GM23338 (cell line): ENCODE measurements around the gene PTCD2. TPM values are rescaled to one million over a fixed set of nuclear protein-coding genes. Genes with fewer than 3 reads are reported as not detected.

Source experiments
- ATAC-seq: fragments of 200-7000 bp; cut with Tn5 transposase; 3 replicates; pipeline ENCODE4 v1.9.1; 2020
- DNase-seq: peaks from one replicate; pipeline ENCODE4 v3.0.0-alpha.2; 2015; ENCODE audit warnings: low spot score
- H2AFZ ChIP-seq: fragments of 200-600 bp; sonication (generic); 2 replicates; pipeline ENCODE4 v1.8.0; 2016; ENCODE audit warnings: antibody characterized with exemption, mild to moderate bottlenecking, moderate library complexity
- H3F3A ChIP-seq: fragments of 200-600 bp; sonication (generic); replicated peaks from 2 replicates; pipeline ENCODE4 v1.8.0; 2017; ENCODE audit warnings: antibody characterized with exemption, mixed run types, low read depth
- H3K27ac ChIP-seq: fragments of 200-600 bp; sonication (generic); 2 replicates; pipeline ENCODE4 v1.6.1; 2016; ENCODE audit warnings: low read depth
- H3K27me3 ChIP-seq: fragments of 200-600 bp; sonication (generic); 2 replicates; pipeline ENCODE4 v1.8.0; 2016; ENCODE audit warnings: mild to moderate bottlenecking, mixed run types, moderate library complexity; ENCODE audit not compliant: insufficient read depth
- H3K36me3 ChIP-seq: fragments of 200-600 bp; sonication (generic); 2 replicates; pipeline ENCODE4 v1.8.0; 2016; ENCODE audit warnings: mild to moderate bottlenecking; ENCODE audit not compliant: insufficient read depth
- H3K4me1 ChIP-seq: fragments of 200-600 bp; sonication (generic); 2 replicates; pipeline ENCODE4 v1.8.0; 2016; ENCODE audit warnings: mild to moderate bottlenecking, moderate library complexity; ENCODE audit not compliant: insufficient read depth
- H3K4me2 ChIP-seq: fragments of 200-600 bp; sonication (generic); 2 replicates; pipeline ENCODE4 v1.7.1; 2017; ENCODE audit warnings: mixed run types
- H3K4me3 ChIP-seq: fragments of 200-600 bp; sonication (generic); 2 replicates; pipeline ENCODE4 v1.6.1; 2016; ENCODE audit warnings: mixed run types
- H3K79me2 ChIP-seq: fragments of 200-600 bp; sonication (generic); replicated peaks from 2 replicates; pipeline ENCODE4 v1.8.0; 2017; ENCODE audit warnings: mild to moderate bottlenecking; ENCODE audit not compliant: insufficient read depth
- H3K9me2 ChIP-seq: fragments of 200-600 bp; sonication (generic); 2 replicates; pipeline ENCODE4 v1.8.0; 2017; ENCODE audit not compliant: insufficient read depth
- H4K20me1 ChIP-seq: fragments of 200-600 bp; sonication (generic); replicated peaks from 2 replicates; pipeline ENCODE4 v1.8.0; 2017; ENCODE audit warnings: mild to moderate bottlenecking; ENCODE audit not compliant: insufficient read depth
- H3K27ac Mint-ChIP-seq: 2 replicates; pipeline ENCODE4 v1.8.0; 2020; ENCODE audit warnings: inconsistent platforms, mild to moderate bottlenecking, moderate library complexity, mixed read lengths
- H3K27me3 Mint-ChIP-seq: 3 replicates; pipeline ENCODE4 v1.8.0; 2022; ENCODE audit warnings: low read depth, mild to moderate bottlenecking, moderate library complexity, mixed read lengths, inconsistent platforms; ENCODE audit not compliant: insufficient read depth, poor library complexity
- H3K36me3 Mint-ChIP-seq: 3 replicates; pipeline ENCODE4 v1.8.0; 2021; ENCODE audit warnings: low read depth, mild to moderate bottlenecking, inconsistent platforms, moderate library complexity, mixed read lengths
- H3K4me1 Mint-ChIP-seq: 3 replicates; pipeline ENCODE4 v1.8.0; 2020; ENCODE audit warnings: mild to moderate bottlenecking, inconsistent platforms, mixed read lengths
- H3K4me3 Mint-ChIP-seq: 3 replicates; pipeline ENCODE4 v1.8.0; 2021; ENCODE audit warnings: moderate library complexity, mild to moderate bottlenecking, inconsistent platforms, mixed read lengths
- H3K9me3 Mint-ChIP-seq: 3 replicates; pipeline ENCODE4 v1.8.0; 2020; ENCODE audit warnings: moderate library complexity, mild to moderate bottlenecking, inconsistent platforms, mixed read lengths
- CREB1 ChIP-seq: fragments of 250-450 bp; sonication (Bioruptor Pico); IDR thresholded peaks from 2 replicates; pipeline ENCODE4 v1.5.0; 2020; ENCODE audit warnings: low read depth, mild to moderate bottlenecking, moderate library complexity
- EZH2 ChIP-seq: fragments of 200-600 bp; sonication (generic); IDR thresholded peaks from one replicate; pipeline ENCODE4 v1.8.0; 2017; ENCODE audit warnings: antibody characterized with exemption, mild to moderate bottlenecking, low read depth; ENCODE audit not compliant: unreplicated experiment
- EZH2phosphoT487 ChIP-seq: fragments of 200-600 bp; sonication (generic); IDR thresholded peaks from one replicate; pipeline ENCODE4 v1.8.1; 2018; ENCODE audit warnings: antibody characterized with exemption; ENCODE audit not compliant: unreplicated experiment
- JUNB ChIP-seq: IDR thresholded peaks from one replicate; pipeline ENCODE4 v1.6.1; 2016; ENCODE audit warnings: antibody characterized with exemption; ENCODE audit not compliant: unreplicated experiment
- NANOG ChIP-seq: IDR thresholded peaks from 2 replicates; pipeline ENCODE4 v1.6.1; 2016; ENCODE audit warnings: antibody characterized with exemption, borderline replicate concordance
- POLR2AphosphoS5 ChIP-seq: IDR thresholded peaks from 2 replicates; pipeline ENCODE4 v1.6.1; 2016; ENCODE audit warnings: antibody characterized with exemption, low read depth
- STAT1 ChIP-seq: IDR thresholded peaks from one replicate; pipeline ENCODE4 v1.6.1; 2016; ENCODE audit warnings: antibody characterized with exemption; ENCODE audit not compliant: unreplicated experiment
- ZNF114 ChIP-seq: fragments of 250-450 bp; sonication (Bioruptor Pico); IDR thresholded peaks from 2 replicates; pipeline ENCODE4 v1.5.0; 2020; ENCODE audit warnings: mild to moderate bottlenecking, moderate library complexity
- ZNF331 ChIP-seq: fragments of 250-450 bp; sonication (Bioruptor Pico); IDR thresholded peaks from 2 replicates; pipeline ENCODE4 v1.5.0; 2020; ENCODE audit warnings: low read depth, mild to moderate bottlenecking, moderate library complexity
- polyA plus RNA-seq: library from polyadenylated mRNA; unstranded; fragments of >200 nt; fragmentation: Nextera tagmentation; extraction: Ambion mirVana; gene quantifications from 2 replicates; pipeline ENCODE4 v1.2.1, GENCODE V29; 2016
- total RNA-seq: library from RNA; depleted of rRNA; stranded (reverse); fragments of >200 nt; shearing (Covaris generic); gene quantifications from 2 replicates; pipeline ENCODE4 v1.2.3, GENCODE V29; 2014
- TF ChIP-seq, protein P1 (sequence below): IDR thresholded peaks from 2 replicates; pipeline ENCODE4 v1.6.1; 2016; ENCODE audit warnings: antibody characterized with exemption
- TF ChIP-seq, protein P2 (sequence below), 2 experiments: fragments of 200-600 bp in 1 of 2; sonication (generic) in 1 of 2; conservative IDR thresholded peaks; 2 replicates each; pipeline versions ENCODE4 v1.5.1 to v1.6.1; 2016 to 2017; ENCODE audit warnings: antibody characterized with exemption in 2 of 2, low read depth in 2 of 2, mild to moderate bottlenecking in 2 of 2, moderate library complexity in 1 of 2
- TF ChIP-seq, protein P3 (sequence below): IDR thresholded peaks from one replicate; pipeline ENCODE4 v1.6.1; 2018; ENCODE audit warnings: antibody characterized with exemption; ENCODE audit not compliant: unreplicated experiment
- TF ChIP-seq, protein P4 (sequence below): fragments of 250-450 bp; sonication (Bioruptor Pico); IDR thresholded peaks from 2 replicates; pipeline ENCODE4 v1.5.0; 2020; ENCODE audit warnings: mild to moderate bottlenecking, moderate library complexity

Gene PTCD2
- total and polyA plus RNA-seq, 2 experiments from 2014 or later: 8.8 to 14.5 TPM

DNA sequence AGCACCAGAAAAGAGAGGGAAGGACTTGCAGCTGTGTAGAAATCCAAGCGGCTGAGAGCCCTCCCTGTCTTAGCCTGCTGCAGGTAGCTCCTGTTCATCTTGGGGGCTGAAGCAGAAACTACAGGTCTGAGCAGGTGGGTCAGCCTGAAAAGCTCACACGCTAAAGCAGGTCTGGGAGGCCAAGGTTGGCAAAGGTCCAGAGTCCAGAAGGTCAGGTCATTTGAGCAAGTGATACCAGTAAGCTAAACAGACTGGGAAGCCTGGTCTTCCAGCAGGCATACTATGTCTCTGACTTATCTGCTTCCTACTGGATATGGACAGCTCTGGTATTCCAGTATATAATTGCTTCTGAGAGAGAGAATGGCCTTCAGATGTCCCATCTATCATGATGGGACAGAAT is 26.2 kb downstream of the PTCD2 start:
- H4K20me1 ChIP-seq: no peaks in the 10 kb centered on the region
- no peak overlapping the region for H3K4me3 ChIP-seq
- no peak overlapping the region for H3K27ac ChIP-seq
- no peak overlapping the region for H3K4me3 Mint-ChIP-seq
- no peak overlapping the region for H3K4me2 ChIP-seq
- H3K9me2 ChIP-seq: peaks cover 5% of the 10 kb centered on the region; the same call in 1 of the 2 replicates
- TF ChIP-seq ZNF114 (CRISPR knock-in tag): no peak
- TF ChIP-seq CREB1 (CRISPR knock-in tag): no peak
- TF ChIP-seq, protein P1, sequence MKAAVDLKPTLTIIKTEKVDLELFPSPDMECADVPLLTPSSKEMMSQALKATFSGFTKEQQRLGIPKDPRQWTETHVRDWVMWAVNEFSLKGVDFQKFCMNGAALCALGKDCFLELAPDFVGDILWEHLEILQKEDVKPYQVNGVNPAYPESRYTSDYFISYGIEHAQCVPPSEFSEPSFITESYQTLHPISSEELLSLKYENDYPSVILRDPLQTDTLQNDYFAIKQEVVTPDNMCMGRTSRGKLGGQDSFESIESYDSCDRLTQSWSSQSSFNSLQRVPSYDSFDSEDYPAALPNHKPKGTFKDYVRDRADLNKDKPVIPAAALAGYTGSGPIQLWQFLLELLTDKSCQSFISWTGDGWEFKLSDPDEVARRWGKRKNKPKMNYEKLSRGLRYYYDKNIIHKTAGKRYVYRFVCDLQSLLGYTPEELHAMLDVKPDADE: no peak
- TF ChIP-seq, protein P2, sequence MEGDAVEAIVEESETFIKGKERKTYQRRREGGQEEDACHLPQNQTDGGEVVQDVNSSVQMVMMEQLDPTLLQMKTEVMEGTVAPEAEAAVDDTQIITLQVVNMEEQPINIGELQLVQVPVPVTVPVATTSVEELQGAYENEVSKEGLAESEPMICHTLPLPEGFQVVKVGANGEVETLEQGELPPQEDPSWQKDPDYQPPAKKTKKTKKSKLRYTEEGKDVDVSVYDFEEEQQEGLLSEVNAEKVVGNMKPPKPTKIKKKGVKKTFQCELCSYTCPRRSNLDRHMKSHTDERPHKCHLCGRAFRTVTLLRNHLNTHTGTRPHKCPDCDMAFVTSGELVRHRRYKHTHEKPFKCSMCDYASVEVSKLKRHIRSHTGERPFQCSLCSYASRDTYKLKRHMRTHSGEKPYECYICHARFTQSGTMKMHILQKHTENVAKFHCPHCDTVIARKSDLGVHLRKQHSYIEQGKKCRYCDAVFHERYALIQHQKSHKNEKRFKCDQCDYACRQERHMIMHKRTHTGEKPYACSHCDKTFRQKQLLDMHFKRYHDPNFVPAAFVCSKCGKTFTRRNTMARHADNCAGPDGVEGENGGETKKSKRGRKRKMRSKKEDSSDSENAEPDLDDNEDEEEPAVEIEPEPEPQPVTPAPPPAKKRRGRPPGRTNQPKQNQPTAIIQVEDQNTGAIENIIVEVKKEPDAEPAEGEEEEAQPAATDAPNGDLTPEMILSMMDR (conservative IDR thresholded peaks at IDR 0.05; ENCODE audit: low read depth in 2 of 2): no peak
- TF ChIP-seq JUNB: no peak
- no peak for TF ChIP-seq EZH2
- TF ChIP-seq, protein P3, sequence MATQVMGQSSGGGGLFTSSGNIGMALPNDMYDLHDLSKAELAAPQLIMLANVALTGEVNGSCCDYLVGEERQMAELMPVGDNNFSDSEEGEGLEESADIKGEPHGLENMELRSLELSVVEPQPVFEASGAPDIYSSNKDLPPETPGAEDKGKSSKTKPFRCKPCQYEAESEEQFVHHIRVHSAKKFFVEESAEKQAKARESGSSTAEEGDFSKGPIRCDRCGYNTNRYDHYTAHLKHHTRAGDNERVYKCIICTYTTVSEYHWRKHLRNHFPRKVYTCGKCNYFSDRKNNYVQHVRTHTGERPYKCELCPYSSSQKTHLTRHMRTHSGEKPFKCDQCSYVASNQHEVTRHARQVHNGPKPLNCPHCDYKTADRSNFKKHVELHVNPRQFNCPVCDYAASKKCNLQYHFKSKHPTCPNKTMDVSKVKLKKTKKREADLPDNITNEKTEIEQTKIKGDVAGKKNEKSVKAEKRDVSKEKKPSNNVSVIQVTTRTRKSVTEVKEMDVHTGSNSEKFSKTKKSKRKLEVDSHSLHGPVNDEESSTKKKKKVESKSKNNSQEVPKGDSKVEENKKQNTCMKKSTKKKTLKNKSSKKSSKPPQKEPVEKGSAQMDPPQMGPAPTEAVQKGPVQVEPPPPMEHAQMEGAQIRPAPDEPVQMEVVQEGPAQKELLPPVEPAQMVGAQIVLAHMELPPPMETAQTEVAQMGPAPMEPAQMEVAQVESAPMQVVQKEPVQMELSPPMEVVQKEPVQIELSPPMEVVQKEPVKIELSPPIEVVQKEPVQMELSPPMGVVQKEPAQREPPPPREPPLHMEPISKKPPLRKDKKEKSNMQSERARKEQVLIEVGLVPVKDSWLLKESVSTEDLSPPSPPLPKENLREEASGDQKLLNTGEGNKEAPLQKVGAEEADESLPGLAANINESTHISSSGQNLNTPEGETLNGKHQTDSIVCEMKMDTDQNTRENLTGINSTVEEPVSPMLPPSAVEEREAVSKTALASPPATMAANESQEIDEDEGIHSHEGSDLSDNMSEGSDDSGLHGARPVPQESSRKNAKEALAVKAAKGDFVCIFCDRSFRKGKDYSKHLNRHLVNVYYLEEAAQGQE: no peak
- TF ChIP-seq, protein P4, sequence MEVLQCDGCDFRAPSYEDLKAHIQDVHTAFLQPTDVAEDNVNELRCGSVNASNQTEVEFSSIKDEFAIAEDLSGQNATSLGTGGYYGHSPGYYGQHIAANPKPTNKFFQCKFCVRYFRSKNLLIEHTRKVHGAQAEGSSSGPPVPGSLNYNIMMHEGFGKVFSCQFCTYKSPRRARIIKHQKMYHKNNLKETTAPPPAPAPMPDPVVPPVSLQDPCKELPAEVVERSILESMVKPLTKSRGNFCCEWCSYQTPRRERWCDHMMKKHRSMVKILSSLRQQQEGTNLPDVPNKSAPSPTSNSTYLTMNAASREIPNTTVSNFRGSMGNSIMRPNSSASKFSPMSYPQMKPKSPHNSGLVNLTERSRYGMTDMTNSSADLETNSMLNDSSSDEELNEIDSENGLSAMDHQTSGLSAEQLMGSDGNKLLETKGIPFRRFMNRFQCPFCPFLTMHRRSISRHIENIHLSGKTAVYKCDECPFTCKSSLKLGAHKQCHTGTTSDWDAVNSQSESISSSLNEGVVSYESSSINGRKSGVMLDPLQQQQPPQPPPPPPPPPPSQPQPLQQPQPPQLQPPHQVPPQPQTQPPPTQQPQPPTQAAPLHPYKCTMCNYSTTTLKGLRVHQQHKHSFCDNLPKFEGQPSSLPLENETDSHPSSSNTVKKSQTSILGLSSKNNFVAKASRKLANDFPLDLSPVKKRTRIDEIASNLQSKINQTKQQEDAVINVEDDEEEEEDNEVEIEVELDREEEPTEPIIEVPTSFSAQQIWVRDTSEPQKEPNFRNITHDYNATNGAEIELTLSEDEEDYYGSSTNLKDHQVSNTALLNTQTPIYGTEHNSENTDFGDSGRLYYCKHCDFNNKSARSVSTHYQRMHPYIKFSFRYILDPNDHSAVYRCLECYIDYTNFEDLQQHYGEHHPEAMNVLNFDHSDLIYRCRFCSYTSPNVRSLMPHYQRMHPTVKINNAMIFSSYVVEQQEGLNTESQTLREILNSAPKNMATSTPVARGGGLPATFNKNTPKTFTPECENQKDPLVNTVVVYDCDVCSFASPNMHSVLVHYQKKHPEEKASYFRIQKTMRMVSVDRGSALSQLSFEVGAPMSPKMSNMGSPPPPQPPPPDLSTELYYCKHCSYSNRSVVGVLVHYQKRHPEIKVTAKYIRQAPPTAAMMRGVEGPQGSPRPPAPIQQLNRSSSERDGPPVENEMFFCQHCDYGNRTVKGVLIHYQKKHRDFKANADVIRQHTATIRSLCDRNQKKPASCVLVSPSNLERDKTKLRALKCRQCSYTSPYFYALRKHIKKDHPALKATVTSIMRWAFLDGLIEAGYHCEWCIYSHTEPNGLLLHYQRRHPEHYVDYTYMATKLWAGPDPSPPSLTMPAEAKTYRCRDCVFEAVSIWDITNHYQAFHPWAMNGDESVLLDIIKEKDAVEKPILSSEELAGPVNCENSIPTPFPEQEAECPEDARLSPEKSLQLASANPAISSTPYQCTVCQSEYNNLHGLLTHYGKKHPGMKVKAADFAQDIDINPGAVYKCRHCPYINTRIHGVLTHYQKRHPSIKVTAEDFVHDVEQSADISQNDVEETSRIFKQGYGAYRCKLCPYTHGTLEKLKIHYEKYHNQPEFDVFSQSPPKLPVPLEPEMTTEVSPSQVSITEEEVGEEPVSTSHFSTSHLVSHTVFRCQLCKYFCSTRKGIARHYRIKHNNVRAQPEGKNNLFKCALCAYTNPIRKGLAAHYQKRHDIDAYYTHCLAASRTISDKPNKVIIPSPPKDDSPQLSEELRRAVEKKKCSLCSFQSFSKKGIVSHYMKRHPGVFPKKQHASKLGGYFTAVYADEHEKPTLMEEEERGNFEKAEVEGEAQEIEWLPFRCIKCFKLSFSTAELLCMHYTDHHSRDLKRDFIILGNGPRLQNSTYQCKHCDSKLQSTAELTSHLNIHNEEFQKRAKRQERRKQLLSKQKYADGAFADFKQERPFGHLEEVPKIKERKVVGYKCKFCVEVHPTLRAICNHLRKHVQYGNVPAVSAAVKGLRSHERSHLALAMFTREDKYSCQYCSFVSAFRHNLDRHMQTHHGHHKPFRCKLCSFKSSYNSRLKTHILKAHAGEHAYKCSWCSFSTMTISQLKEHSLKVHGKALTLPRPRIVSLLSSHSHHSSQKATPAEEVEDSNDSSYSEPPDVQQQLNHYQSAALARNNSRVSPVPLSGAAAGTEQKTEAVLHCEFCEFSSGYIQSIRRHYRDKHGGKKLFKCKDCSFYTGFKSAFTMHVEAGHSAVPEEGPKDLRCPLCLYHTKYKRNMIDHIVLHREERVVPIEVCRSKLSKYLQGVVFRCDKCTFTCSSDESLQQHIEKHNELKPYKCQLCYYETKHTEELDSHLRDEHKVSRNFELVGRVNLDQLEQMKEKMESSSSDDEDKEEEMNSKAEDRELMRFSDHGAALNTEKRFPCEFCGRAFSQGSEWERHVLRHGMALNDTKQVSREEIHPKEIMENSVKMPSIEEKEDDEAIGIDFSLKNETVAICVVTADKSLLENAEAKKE (CRISPR knock-in tag): no peak
- TF ChIP-seq STAT1: no peak
- no peak for TF ChIP-seq NANOG
- no peak for TF ChIP-seq ZNF331 (CRISPR knock-in tag)
- no peak for TF ChIP-seq EZH2phosphoT487
- TF ChIP-seq POLR2AphosphoS5: no peak
- H3F3A ChIP-seq: no peaks in the 10 kb centered on the region
- no peaks in the 10 kb centered on the region; the same call in 2 of the 3 replicates for H3K9me3 Mint-ChIP-seq
- no peaks in the 10 kb centered on the region; the same call in 1 of the 2 replicates for H3K36me3 ChIP-seq
- no peaks in the 10 kb centered on the region for H3K79me2 ChIP-seq
- no peaks in the 10 kb centered on the region for H3K27me3 ChIP-seq
- H3K27me3 Mint-ChIP-seq: peaks cover 4% of the 10 kb centered on the region
- ATAC-seq (no peak), DNase-seq (no peak)
- H3K27ac Mint-ChIP-seq: no peak overlapping the region
- peaks cover 29% of the 10 kb centered on the region for H3K36me3 Mint-ChIP-seq
- H3K4me1 ChIP-seq: no peaks in the 10 kb centered on the region
- H2AFZ ChIP-seq: no peak overlapping the region
- peaks cover 31% of the 10 kb centered on the region for H3K4me1 Mint-ChIP-seq
